Fibroblast of skin of right quadriceps (primary cell): ENCODE results near the gene PSMB8.
"Not testable (repeated sequence)": the region's sequence is repeated elsewhere in the genome, so short reads cannot be mapped to it uniquely, and the experiment has no call there.

ENCODE experiments used
- DNase-seq: peaks from one replicate; pipeline ENCODE4 v3.0.0-alpha.2; 2013

The PSMB8 gene

GRCh38 chr6:32836873-32837272 is 7.0 kb downstream of the PSMB8 start:
- DNase-seq = no peak

GRCh38 chr6:32835167-32835893 is 8.5 kb downstream of the PSMB8 start:
- DNase-seq = no peak

DNA sequence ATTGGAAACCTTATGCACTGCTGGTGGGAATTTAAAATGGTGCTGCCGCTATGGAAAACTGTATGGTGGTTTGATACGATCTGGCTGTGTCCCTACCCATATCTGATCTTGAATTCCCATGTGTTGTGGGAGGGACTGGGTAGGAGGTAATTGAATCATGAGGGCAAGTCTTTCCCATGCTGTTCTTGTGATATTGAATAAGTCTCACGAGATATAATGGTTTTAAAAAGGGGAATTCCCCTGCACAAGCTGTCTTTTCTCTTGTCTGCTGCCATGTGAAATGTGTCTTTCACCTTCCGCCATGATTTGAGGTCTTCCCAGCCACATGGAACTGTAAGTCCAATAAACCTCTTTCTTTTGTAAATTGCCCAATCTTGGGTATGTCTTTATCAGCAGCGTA is 10.2 kb downstream of the PSMB8 start:
- DNase-seq = no peak

DNA sequence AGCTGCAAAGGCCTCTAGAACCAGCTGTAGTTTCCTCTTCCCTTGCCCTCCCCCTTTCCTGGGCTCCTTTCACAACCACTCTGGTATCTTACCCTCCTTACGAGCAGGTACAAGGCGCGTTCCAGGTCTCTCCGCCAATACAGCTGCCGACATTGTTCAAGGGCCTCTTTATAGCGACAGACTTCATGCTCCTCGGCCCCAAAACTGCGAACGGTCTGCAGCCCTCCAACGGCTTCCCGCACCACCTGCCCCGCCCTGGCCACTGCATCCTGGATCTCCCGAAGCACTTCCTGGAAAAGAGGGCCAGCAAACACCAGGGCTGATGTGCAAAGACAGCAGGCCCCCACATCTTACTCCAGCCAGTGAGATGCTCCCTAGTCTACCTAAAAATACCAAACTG is 11.3 kb downstream of the PSMB8 start:
- DNase-seq = no peak

DNA sequence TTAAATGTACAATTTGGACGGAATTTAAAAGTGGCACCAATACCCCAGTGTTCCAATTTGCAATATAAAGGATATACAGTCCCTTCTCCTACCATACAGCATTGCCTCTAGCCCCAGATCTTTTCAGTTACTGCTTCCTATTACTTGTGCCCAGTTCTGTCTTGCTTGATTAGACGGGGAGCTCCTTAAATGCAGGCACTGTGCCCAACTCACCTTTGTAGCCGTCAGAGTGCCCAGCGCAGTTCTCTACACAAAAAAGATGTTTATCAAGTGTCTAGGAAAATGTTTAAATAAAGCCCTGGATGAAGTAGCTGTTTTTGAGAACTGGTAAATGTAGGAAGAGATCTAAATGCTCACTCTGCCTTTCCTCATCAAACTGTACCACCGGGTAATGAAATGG is 12.9 kb downstream of the PSMB8 start:
- no peak for DNase-seq

GRCh38 chr6:32830017-32830416 is 13.8 kb downstream of the PSMB8 start:
- DNase-seq = no peak

- no peak for DNase-seq
Observed at GRCh38 chr6:32829495-32829894, 14.4 kb downstream of the PSMB8 start.

DNA sequence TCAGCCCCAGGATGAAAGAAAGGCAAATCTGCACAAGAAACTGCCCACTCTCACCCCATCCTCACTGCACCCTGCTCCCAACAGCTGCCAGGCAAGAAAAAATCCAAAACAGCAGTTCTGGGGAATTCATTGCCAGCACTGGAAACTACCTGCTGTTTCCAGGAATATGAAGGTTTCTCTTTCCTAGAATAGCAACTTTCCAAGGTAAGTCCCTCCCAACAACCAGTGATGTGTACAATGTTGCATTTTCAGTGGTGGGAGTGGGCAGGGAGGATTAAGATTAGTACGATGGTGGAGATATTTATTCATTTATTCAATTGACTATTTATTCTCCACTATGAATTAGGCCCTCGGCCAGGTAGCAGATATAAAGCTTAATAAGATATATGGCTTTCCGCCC is 16.8 kb downstream of the PSMB8 start:
- DNase-seq = no peak

DNA sequence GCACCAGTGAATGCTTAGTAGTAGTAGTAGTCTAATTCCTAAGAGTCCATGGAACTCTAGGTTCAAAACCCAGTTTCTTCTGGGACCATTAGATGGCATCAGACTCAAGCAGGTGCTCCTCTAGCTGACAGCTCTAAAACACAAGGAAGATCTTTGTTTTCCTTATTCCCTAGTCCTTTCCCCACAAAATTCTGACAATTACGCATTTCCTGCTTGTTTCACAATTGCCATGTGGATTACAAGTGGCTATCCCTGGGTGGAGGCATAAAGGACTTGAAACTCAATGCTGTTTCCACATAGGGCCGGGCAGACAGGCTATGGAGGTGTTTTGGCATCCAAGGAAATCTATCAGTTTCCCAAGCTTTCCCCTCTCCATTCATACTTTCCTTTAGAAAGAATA is 17.9 kb downstream of the PSMB8 start:
- DNase-seq = peak; percentile 47

DNA sequence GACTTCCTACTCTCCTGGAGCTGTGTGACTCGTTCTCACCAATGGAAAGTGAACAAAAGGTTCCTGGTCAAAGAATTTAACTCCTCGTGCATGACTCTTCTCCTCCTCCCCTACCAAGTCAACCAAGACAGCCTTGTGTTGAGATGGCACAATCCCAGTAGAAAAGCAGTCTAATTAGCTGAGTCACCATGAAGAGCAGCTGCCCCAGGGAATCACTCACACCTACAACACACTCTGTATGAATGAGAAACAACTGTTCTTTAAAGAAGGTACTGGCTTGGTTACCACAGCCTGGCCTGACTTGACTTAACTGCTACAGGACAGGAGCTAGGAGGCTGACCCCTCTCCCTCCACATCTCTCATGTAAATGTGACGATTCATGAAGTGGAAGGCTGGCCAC is 24.1 kb downstream of the PSMB8 start:
- DNase-seq = peak; percentile 79

GRCh38 chr6:32818867-32819266 is 25.0 kb downstream of the PSMB8 start:
- DNase-seq = no peak

DNA sequence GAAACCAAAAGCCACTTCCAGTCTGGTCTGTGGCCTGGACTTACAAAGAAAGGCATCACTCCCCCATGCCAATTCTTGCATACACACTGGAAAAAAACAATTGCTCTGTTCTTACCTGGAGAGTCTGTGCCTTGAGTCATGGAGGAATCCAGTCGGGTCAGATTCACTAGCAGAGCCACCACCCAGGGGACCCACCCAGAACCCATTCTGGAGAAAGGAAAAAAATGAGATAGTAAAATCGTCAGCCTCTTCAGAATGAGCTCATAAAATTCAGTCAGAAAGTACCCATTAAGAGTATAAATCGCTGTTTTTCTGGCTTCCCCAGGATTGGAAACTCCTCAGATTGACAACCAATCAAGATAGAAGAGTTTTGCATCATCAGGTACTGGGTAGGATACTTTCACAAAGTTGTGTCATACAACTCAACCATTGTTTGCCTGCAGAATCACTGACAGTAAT is 27.1 kb downstream of the PSMB8 start, which contains the start of gene HLA-DOB:
TSS of gene HLA-DOB (minus strand) at position 257 of the 459 bp plus-strand sequence. CDS start at position 206, 51 bp downstream.
- no peak for DNase-seq

GRCh38 chr6:32815996-32816395 is 27.9 kb downstream of the PSMB8 start:
- DNase-seq = no peak

DNA sequence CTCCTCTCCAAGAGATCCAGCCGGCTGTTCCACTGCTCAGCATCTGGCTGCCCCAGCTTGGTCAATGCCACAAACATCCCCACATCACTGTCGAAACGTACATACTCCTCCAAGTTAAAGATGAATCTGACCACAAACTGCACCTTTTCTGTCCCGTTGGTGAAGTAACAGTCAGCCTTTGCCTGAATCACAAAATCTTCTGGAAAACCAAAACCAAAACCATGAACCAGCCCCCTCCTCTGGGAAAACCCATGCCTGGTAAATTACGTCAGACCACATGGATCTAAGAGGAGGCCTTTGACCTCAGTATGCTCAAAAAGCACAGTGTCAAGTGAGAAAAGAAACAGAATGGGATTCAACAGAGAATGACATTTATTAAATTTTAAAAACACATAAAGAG is 28.7 kb downstream of the PSMB8 start:
- DNase-seq = peak; percentile 45

GRCh38 chr6:32814145-32814544 is 29.7 kb downstream of the PSMB8 start:
- DNase-seq = no peak

DNA sequence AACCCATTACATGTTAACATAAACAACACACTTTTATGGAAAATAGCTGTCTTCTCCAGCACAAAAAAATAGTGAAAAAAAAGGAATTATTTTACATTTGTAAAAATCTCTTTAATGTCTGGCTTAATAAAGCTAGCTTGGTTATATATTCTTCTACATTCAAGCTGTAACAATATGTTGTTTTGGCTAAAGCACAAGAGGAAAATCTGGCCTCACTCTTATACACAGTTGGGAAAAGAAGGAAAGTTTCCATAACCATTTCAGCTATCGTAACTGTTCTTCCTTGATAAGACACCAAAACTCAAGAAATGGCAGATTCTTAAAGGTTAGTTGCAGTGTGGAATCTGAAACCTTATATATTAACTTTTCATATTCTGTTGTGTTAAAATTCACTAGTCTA is 34.7 kb downstream of the PSMB8 start:
- no peak for DNase-seq

- DNase-seq = no peak
Observed at GRCh38 chr6:32807020-32807580, 36.7 kb downstream of the PSMB8 start.

DNA sequence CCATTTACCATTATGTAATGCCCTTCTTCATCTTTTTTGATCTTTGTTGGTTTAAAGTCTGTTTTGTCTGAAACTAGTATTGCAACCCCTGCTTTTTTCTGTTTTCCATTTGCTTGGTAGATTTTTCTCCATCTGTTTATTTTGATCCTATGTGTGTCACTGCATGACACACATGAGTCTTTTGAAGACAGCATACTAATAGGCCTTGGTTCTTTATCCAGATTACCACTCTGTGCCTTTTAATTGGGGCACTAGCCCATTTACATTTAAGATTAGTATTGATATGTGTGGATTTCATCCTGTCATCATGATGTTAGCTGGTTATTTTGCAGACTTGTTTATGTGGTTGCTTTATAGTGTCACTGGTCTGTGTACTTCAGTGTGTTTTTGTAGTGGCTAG is 38.4 kb downstream of the PSMB8 start:
- DNase-seq = not testable (repeated sequence)

DNA sequence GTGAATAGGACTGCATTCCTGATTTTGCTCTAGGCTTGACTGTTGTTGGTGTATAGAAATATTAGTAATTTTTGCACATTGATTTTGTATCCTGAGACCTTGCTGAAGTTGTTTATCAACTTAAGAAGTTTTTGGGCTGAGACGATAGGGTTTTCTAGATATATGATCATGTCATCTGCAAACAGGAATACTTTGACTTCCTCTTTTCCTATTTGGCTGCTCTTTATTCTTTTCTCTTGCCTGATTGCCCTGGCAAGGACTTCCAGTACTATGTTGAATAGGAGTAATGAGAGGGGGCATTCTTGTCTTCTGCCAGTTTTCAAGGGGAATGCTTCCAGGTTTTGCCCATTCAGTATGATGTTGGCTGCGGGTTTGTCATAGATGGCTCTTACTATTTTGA is 40.4 kb downstream of the PSMB8 start:
- DNase-seq = no peak

DNA sequence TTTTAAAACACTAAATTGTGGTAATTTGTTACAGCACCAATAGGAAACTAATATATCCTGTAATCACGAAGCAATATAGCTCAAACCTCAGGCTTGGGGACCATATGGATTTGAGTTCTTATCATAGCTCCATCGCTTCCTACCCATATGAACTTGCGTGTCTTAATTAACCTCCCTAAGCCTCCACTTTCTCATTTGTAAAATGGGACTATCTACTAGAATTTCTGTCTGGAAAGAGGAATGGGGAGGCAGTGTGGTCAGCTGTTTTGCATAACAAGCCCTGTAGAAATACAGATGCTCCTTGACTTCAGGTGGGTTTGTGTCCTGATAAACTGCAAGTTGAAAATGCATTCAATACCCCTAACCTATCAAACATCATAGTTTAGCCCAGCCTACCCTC is 44.1 kb downstream of the PSMB8 start:
- DNase-seq = no peak

- no peak for DNase-seq
Observed at GRCh38 chr6:32799168-32799567, 44.7 kb downstream of the PSMB8 start.

GRCh38 chr6:32796848-32797776 is 46.7 kb downstream of the PSMB8 start:
- DNase-seq = peak; percentile 58

GRCh38 chr6:32794510-32794909 is 49.3 kb downstream of the PSMB8 start:
- no peak for DNase-seq
